Measurements from ENCODE around the gene ATIC. TPM values are rescaled to one million over a fixed set of nuclear protein-coding genes. Genes with fewer than 3 reads are reported as not detected.
"Not testable (repeated sequence)": the region's sequence is repeated elsewhere in the genome, so short reads cannot be mapped to it uniquely, and the experiment has no call there.

ATIC gene
- total RNA-seq, 1 donor from 2014 or later: 55.0 TPM

DNA sequence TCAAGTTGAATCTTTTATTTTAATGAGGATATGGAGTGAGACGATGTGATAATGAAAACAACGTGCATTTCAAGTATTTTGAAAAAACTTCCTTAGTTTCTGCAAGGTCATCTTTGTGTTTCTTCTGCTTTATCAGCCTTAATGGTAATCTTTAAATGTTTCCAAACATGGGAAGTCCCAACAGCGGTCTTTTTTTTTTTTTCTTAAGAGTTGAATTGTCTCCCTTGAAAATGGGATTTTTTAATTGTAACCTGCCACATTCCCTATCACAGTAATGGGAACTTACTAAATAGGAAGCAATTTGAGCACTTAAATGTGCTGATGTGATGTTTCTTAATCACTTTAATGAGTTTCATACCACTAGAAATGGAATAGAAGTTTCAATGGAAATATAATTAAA lies 45.8 kb downstream of the ATIC start:
- ATAC-seq (no peak), DNase-seq (ENCODE audit: missing footprints) (no peak)
- intact Hi-C loops (cut with DNase I): no loop called here

GRCh38 chr2:215358312-215358845 lies 46.5 kb downstream of the ATIC start:
- intact Hi-C loops (cut with DNase I): no loop called here
- DNase-seq (ENCODE audit: missing footprints): no peak
- ATAC-seq: no peak

DNA sequence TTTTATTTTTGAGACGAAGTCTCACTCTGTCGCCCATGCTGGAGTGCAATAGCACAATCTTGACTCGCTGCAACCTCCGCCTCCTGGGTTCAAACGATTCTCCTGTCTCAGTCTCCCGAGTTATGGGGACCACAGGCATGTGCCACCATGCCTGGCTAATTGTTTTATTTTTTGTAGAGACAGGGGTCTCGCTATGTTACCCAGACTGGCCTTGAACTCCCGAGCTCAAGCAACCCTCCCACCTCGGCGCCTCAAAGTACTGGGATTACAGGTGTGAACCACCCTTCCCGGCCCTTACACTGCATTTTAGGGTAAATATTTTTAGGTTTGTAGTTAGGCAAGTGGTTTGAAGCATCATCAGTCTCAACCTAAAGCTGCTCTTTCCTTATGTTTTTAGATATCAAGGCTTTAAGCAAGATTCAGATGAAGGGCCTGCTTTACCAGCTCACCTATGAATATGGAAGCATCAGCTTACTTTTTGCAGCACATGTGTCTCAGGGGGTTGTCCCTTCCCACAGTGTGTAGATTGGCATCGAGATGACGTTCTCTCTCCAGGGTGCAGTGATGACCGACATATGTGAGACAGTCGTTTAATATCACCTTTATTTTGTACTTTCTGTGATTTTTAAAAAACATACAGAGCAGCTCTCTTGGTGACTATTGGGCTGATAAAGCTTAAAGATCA lies 47.2 kb downstream of the ATIC start:
- intact Hi-C loops (cut with DNase I): no loop called here
- ATAC-seq (no peak), DNase-seq (ENCODE audit: missing footprints) (no peak)

- intact Hi-C loops (cut with DNase I): no loop called here
- ATAC-seq (no peak), DNase-seq (ENCODE audit: missing footprints) (no peak)
Measured at GRCh38 chr2:215359576-215359922, 47.7 kb downstream of the ATIC start.

- DNase-seq (ENCODE audit: missing footprints); intact Hi-C loops (cut with DNase I); ATAC-seq: not testable (repeated sequence)
Measured at GRCh38 chr2:215360059-215360458, 48.2 kb downstream of the ATIC start.

GRCh38 chr2:215360596-215360995 lies 48.7 kb downstream of the ATIC start:
- intact Hi-C loops (cut with DNase I): no loop called here
- DNase-seq (ENCODE audit: missing footprints) (no peak), ATAC-seq (no peak)

DNA sequence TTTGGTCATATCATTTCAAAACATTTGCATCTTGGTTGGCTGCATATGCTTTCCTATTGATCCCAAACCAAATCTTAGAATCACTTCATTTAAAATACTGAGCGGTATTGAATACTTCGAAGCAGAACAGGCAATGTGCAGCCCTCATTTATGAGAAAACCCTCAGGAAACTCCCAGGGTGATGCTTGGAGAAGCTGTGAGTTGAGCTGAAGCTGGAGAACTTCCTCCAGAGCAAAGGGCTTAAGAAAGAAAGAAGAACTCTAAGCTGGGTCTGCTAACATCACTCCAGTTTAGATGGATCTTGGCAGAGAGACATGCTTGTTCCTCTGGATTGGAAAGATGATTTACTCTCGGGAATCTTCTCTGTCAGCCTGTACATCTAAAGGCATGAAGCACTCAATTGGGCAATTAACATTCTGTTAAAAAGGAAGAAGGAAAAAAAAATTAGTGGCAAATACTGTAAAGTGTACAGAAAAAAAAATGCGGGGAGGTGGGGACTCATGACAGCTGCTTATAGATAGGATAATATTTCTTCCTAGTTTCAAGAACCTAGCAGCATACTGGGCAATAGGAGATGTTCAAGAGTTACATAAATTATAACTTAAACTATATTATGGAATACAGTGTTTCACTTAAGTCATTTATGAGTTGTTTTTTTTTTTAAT lies 49.5 kb downstream of the ATIC start:
- ATAC-seq (no peak), DNase-seq (ENCODE audit: missing footprints) (no peak)
- intact Hi-C loops (cut with DNase I): no loop called here

- DNase-seq (ENCODE audit: missing footprints) (no peak), ATAC-seq (no peak)
- intact Hi-C loops (cut with DNase I): no loop called here
Measured at GRCh38 chr2:215361876-215362561, 50.2 kb downstream of the ATIC start.

- DNase-seq (ENCODE audit: missing footprints) (no peak), ATAC-seq (no peak)
- intact Hi-C loops (cut with DNase I): no loop called here
Measured at GRCh38 chr2:215362562-215362904, 50.7 kb downstream of the ATIC start.

GRCh38 chr2:215363039-215363438 lies 51.2 kb downstream of the ATIC start:
- ATAC-seq (no peak), DNase-seq (ENCODE audit: missing footprints) (no peak)
- intact Hi-C loops (cut with DNase I): no loop called here

GRCh38 chr2:215363461-215364156 lies 51.8 kb downstream of the ATIC start:
- ATAC-seq (no peak), DNase-seq (ENCODE audit: missing footprints) (no peak)
- intact Hi-C loops (cut with DNase I): no loop called here

GRCh38 chr2:215364157-215365155 lies 52.6 kb downstream of the ATIC start:
- DNase-seq (ENCODE audit: missing footprints) (no peak), ATAC-seq (no peak)
- intact Hi-C loops (cut with DNase I): no loop called here

GRCh38 chr2:215365184-215365658 lies 53.4 kb downstream of the ATIC start:
- intact Hi-C loops (cut with DNase I): no loop called here
- DNase-seq (ENCODE audit: missing footprints) (no peak), ATAC-seq (no peak)

DNA sequence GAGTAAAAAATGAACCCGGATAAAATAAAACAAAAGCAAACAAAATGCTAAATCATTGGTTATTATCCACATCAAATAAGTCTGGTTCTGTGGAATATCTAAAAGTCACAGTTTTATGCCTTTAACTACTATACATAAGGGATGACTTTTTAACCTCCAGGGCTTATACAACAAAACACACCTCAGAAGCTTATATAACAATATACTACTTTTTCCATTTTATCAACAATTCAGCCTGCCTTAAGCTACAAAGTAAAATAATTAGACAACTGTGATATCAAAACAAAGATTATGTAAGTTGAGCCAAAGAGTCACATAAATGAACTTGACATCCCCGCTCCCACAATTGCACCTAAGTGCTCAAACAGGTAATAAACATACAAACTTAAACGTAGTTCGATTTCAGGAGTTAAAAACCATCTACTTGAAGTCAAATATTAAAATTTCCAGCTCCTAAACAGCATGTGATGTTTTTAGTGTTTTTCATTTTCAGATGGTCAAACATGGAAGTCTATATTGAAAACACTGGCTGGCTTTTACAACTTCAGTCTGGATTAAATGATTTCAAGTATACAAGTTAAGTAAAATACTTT lies 54.7 kb downstream of the ATIC start:
- no peak for ATAC-seq
- intact Hi-C loops (cut with DNase I): no loop called here

GRCh38 chr2:215367662-215368492 lies 56.0 kb downstream of the ATIC start:
- intact Hi-C loops (cut with DNase I): no loop called here
- DNase-seq (ENCODE audit: missing footprints) (no peak), ATAC-seq (no peak)

More for the DNA sequence above, 54.7 kb downstream of the ATIC start:
- no peak for DNase-seq (ENCODE audit: missing footprints)

DNA sequence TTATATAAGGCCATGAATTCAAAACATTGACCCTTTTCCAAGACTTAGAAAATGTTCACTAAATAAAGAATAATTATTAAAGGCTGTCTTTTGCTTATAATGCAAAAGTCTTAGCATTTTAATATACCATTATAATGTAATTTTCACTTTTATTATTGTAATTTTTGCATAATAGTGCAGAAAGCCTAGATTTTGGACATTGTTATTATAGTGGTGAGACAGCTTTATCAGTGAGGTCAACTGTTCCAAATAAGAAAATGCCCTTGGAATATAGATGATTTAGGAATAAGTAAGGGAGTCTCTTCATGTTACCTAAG lies 56.6 kb downstream of the ATIC start:
- ATAC-seq (no peak), DNase-seq (ENCODE audit: missing footprints) (no peak)
- intact Hi-C loops (cut with DNase I): no loop called here

DNA sequence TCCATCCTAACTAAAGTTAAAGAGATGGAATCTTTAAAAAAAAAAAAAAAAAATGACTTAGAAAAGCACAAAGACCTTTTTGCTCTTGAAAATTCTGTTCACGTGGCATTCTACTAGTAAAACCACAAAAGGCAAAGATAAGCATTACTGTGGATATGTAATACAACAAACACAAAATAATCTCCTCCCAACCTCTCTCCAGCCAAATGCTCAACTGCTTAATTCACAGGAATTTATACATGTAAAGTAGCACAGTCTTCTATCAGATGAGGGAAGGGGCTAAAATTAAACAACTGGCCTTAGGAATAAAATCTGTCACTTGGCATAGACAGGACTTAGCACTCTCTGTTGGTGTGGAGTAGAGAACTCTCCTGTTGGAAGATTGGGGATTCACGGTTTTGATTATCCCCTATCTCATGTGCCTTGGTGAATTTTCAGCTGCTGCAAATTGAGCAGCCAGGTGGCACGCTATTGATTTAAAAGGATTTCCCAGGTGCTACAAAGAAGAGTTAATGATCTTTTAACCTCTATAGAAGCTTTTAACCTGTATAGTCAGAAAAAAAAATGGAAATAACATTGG lies 57.4 kb downstream of the ATIC start:
- intact Hi-C loops (cut with DNase I): no loop called here
- ATAC-seq (no peak), DNase-seq (ENCODE audit: missing footprints) (no peak)
